Psoas muscle (tissue), 8 donors: ENCODE results near the gene ACO2. TPM values are rescaled to one million over a fixed set of nuclear protein-coding genes. Genes with fewer than 3 reads are reported as not detected.

Experiments used
- ATAC-seq, 4 donors: fragments of 200-7000 bp; cut with Tn5 transposase; one replicate each; pipeline ENCODE4 v1.9.1; 2020; ENCODE audit warnings: moderate library complexity in 3 of 4, mild to moderate bottlenecking in 2 of 4
- DNase-seq, 2 donors: peaks; one replicate each; pipeline ENCODE4 v3.0.0-alpha.2; 2020
- H3K27ac ChIP-seq: fragments of 200-600 bp; one replicate; pipeline ENCODE4 v1.8.0; 2022
- H3K27me3 ChIP-seq, 3 donors: fragments of 200-600 bp in 1 of 3; one replicate each; pipeline versions ENCODE4 v1.6.1 to v1.8.0; 2013 to 2022; ENCODE audit warnings: low read length in 2 of 3, mild to moderate bottlenecking in 2 of 3, moderate library complexity in 1 of 3; ENCODE audit not compliant: insufficient read depth in 3 of 3
- H3K36me3 ChIP-seq, 2 donors: fragments of 200-600 bp in 1 of 2; one replicate each; pipeline versions ENCODE4 v1.6.1 to v1.8.0; 2013 to 2022; ENCODE audit warnings: low read depth in 1 of 2, mild to moderate bottlenecking in 1 of 2, moderate library complexity in 1 of 2; ENCODE audit not compliant: insufficient read depth in 1 of 2
- H3K4me1 ChIP-seq: fragments of 200-600 bp; one replicate; pipeline ENCODE4 v1.8.0; 2022
- H3K4me3 ChIP-seq: fragments of 200-600 bp; one replicate; pipeline ENCODE4 v1.8.0; 2022; ENCODE audit warnings: mild to moderate bottlenecking
- H3K9me3 ChIP-seq: fragments of 200-600 bp; one replicate; pipeline ENCODE4 v1.8.0; 2022
- CTCF ChIP-seq: fragments of 200-600 bp; IDR thresholded peaks from one replicate; pipeline ENCODE4 v1.8.0; 2022; ENCODE audit warnings: antibody characterized with exemption
- WGBS, 3 donors: extraction: QIAGEN DNeasy Blood & Tissue Kit; methylation state at CpG; one replicate each; pipeline versions ENCODE4 v1.1.6 to v1.1.7; 2013; 5-methylcytosine and 5-hydroxymethylcytosine counted together
- intact Hi-C, 2 donors: fragments of 100-400 bp; cut with DNase I; formaldehyde crosslinking; loops; one replicate each; pipeline versions ENCODE4 v1.11.0 to v1.14.2; 2022
- polyA plus RNA-seq, 3 donors: library from polyadenylated mRNA; stranded (reverse); fragments of 200-250 nt; gene quantifications; one replicate each; pipeline ENCODE4 v1.2.3, GENCODE V29; 2013
- total RNA-seq, 4 donors: library from RNA; stranded (reverse); fragmentation: NEBNext Ultra II Directional in 2 of 4; extraction: Animal tissue kit (Norgen Biotek cat#: 25700) in 2 of 4; gene quantifications; one replicate each; pipeline versions ENCODE4 v1.2.1 to v1.2.4, GENCODE V29; 2021 to 2023
- donor health status: healthy with polysubstance abuse.
- donor health status: DM: no; HTN: no; CAD: no; lungs with moderate emphysema.
- donor health status: Bipolar disorder and iron deficiency.
- donor health status: healthy.
- donor health status: DM: yes; HTN: yes; CAD: no.
- donor health status: DM: no; HTN: no; CAD: no.
- donor health status: DM: no; HTN: no; CAD: no.
- donor health status: DM: yes; HTN: yes; CAD: no.

Gene ACO2
- total and polyA plus RNA-seq, 7 donors = 346 to 513 (median 458) TPM

GRCh38 chr22:41534219-41534618 lies 65.3 kb downstream of the ACO2 start:
- intact Hi-C loops = no loop called here
- TF ChIP-seq CTCF = no peak
- H3K27me3 ChIP-seq = no peaks in the 10 kb centered on the region
- no peaks in the 10 kb centered on the region for H3K4me1 ChIP-seq
- ATAC-seq = peak in 1 of 4 donors; percentile 0
- no peaks in the 10 kb centered on the region for H3K9me3 ChIP-seq
- peaks cover 0 to 50% of the 10 kb centered on the region in 2 donors for H3K36me3 ChIP-seq
- DNase-seq = no peak
- WGBS, 3 donors = 87 to 96% (median 91%) methylated on average over 8 of the region's 8 CpGs
- H3K4me3 ChIP-seq = no peak overlapping the region
- no peak overlapping the region for H3K27ac ChIP-seq

GRCh38 chr22:41535244-41535643 lies 66.3 kb downstream of the ACO2 start:
- no peak for TF ChIP-seq CTCF
- WGBS, 3 donors = 86 to 92% (median 89%) methylated on average over 5 of the region's 5 CpGs
- no peaks in the 10 kb centered on the region for H3K27me3 ChIP-seq
- ATAC-seq (no peak), DNase-seq (no peak)
- no peaks in the 10 kb centered on the region for H3K4me1 ChIP-seq
- no peak overlapping the region for H3K4me3 ChIP-seq
- H3K27ac ChIP-seq = no peak overlapping the region
- intact Hi-C loops = no loop called here
- no peaks in the 10 kb centered on the region for H3K9me3 ChIP-seq
- peaks cover 0 to 46% of the 10 kb centered on the region in 2 donors for H3K36me3 ChIP-seq

- peaks cover 0 to 34% of the 10 kb centered on the region in 2 donors for H3K36me3 ChIP-seq
- 91 to 94% (median 92%) methylated on average over 3 of the region's 3 CpGs for WGBS, 3 donors
- ATAC-seq (no peak), DNase-seq (no peak)
- intact Hi-C loops = no loop called here
- no peaks in the 10 kb centered on the region for H3K27me3 ChIP-seq
- H3K4me3 ChIP-seq = no peak overlapping the region
- TF ChIP-seq CTCF = no peak
- H3K9me3 ChIP-seq = no peaks in the 10 kb centered on the region
- no peak overlapping the region for H3K27ac ChIP-seq
- H3K4me1 ChIP-seq = no peaks in the 10 kb centered on the region
Observed at GRCh38 chr22:41537203-41537602, 68.3 kb downstream of the ACO2 start.

GRCh38 chr22:41538583-41538982 lies 69.7 kb downstream of the ACO2 start:
- intact Hi-C loops = no loop called here
- H3K4me3 ChIP-seq = no peak overlapping the region
- no peak for ATAC-seq
- H3K27ac ChIP-seq = no peak overlapping the region
- no peak for TF ChIP-seq CTCF
- peaks cover 0 to 25% of the 10 kb centered on the region in 2 donors for H3K36me3 ChIP-seq
- no peak for DNase-seq
- no peaks in the 10 kb centered on the region for H3K27me3 ChIP-seq
- 73 to 91% (median 82%) methylated on average over 8 of the region's 8 CpGs for WGBS, 3 donors
- H3K4me1 ChIP-seq = peaks cover 7% of the 10 kb centered on the region
- H3K9me3 ChIP-seq = no peaks in the 10 kb centered on the region
